ENCODE results near the gene CCSER1. TPM values are rescaled to one million over a fixed set of nuclear protein-coding genes. Genes with fewer than 3 reads are reported as not detected.
"Not testable (repeated sequence)": the region's sequence is repeated elsewhere in the genome, so short reads cannot be mapped to it uniquely, and the experiment has no call there.

The CCSER1 gene
- total RNA-seq, 2 donors from 2014 or later = 11.8 to 12.5 TPM

DNA sequence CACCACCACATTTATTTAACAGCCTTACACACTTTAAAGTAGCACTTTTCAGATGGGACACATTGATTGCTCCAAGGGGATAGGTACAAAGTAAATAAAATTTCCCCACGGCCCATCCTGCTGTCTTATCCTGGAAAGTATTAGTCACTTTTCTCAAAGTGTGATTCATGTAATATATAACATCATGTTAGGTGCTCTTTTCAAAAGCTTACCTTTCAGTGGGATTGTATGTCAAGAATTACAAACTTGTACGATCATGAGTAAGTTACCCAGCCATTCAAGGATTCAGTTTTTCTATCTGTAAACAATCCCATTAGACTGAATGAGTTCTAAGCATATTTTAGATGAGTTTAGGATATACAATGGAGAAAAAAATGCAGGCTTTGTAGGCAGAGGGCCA, 1300.0 kb downstream of the CCSER1 start:
- Histone ChIP-seq H3K27me3 (no peaks in the 10 kb centered on the region), H3K4me1 (no peaks in the 10 kb centered on the region), H3K4me3 (no peak overlapping the region), H3K27ac (no peak overlapping the region), H3K9me3 (no peaks in the 10 kb centered on the region), H3K36me3 (no peaks in the 10 kb centered on the region)
- TF ChIP-seq, protein P1, sequence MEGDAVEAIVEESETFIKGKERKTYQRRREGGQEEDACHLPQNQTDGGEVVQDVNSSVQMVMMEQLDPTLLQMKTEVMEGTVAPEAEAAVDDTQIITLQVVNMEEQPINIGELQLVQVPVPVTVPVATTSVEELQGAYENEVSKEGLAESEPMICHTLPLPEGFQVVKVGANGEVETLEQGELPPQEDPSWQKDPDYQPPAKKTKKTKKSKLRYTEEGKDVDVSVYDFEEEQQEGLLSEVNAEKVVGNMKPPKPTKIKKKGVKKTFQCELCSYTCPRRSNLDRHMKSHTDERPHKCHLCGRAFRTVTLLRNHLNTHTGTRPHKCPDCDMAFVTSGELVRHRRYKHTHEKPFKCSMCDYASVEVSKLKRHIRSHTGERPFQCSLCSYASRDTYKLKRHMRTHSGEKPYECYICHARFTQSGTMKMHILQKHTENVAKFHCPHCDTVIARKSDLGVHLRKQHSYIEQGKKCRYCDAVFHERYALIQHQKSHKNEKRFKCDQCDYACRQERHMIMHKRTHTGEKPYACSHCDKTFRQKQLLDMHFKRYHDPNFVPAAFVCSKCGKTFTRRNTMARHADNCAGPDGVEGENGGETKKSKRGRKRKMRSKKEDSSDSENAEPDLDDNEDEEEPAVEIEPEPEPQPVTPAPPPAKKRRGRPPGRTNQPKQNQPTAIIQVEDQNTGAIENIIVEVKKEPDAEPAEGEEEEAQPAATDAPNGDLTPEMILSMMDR (IDR thresholded peaks at IDR 0.05) = no peak
- no peak for DNase-seq (ENCODE audit: low spot score)

DNA sequence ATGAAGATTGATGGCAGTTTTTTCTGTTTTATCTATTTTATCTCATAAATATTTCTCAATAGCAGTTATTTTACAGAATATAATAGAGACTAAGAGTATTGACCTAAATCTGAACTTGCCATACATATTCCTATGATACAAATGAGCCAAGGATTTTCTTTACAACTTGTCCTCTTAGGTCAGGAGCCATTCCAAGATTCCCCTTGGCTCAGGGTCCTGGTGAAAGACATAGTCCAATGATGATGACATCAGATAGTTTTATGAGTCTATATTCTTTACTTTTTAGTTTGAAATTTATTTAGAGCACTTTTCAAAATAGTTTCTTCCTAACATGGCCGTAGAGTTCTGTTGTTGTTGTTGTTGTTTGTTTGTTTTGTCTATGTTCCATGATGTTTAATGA, 1307.4 kb downstream of the CCSER1 start:
- Histone ChIP-seq H3K36me3 (no peaks in the 10 kb centered on the region), H3K27ac (no peak overlapping the region), H3K4me3 (no peak overlapping the region), H3K4me1 (no peaks in the 10 kb centered on the region), H3K9me3 (no peaks in the 10 kb centered on the region), H3K27me3 (no peaks in the 10 kb centered on the region)
- DNase-seq (ENCODE audit: low spot score) = no peak
- TF ChIP-seq, protein P1 (IDR thresholded peaks at IDR 0.05) = no peak

DNA sequence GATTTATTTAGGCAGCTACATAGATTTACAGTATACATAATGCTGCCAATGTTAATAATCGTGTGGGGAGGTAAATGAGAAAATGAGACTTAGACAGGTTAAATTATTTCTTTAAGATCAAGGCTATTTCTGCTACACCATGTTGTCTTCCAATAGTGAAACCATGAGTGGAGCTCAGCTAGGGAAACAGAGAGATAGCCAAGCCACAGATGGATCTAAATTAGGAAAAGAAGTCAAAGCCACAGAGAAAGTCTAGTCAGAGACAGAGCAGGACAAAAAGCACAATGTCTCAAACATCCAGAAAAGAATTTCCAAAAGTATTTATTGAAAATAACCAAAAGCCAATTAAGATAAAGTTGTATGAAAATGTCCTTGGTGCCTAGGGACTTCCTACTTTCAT, 1309.4 kb downstream of the CCSER1 start:
- H3K4me1 ChIP-seq = no peaks in the 10 kb centered on the region
- DNase-seq (ENCODE audit: low spot score) = no peak
- H3K36me3 ChIP-seq = no peaks in the 10 kb centered on the region
- H3K4me3 ChIP-seq = no peak overlapping the region
- no peaks in the 10 kb centered on the region for H3K9me3 ChIP-seq
- no peaks in the 10 kb centered on the region for H3K27me3 ChIP-seq
- TF ChIP-seq, protein P1 (IDR thresholded peaks at IDR 0.05) = no peak
- H3K27ac ChIP-seq = no peak overlapping the region

DNA sequence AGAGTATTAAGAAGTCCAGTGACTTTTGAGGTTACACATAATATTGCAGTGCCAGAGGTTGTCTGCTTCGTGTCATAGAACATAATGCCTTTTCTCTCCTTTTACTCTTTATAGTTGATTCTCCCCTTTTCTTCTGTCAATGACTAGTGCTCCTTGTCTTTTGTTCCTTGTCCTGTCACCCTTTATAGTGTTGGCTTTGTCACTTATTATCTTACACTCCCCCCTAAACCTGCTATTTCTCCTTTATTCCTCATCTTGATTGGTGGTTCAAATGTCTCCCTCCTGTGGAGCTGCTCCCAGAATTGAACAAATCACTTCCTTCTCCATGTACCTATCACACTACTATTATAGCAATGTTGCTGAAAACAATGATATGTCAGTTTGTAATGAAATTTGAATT, 1320.0 kb downstream of the CCSER1 start:
- Histone ChIP-seq H3K4me1 (no peaks in the 10 kb centered on the region), H3K4me3 (no peak overlapping the region), H3K27me3 (no peaks in the 10 kb centered on the region), H3K27ac (no peak overlapping the region), H3K36me3 (no peaks in the 10 kb centered on the region), H3K9me3 (no peaks in the 10 kb centered on the region)
- DNase-seq (ENCODE audit: low spot score) = no peak
- TF ChIP-seq, protein P1 (IDR thresholded peaks at IDR 0.05) = no peak

DNA sequence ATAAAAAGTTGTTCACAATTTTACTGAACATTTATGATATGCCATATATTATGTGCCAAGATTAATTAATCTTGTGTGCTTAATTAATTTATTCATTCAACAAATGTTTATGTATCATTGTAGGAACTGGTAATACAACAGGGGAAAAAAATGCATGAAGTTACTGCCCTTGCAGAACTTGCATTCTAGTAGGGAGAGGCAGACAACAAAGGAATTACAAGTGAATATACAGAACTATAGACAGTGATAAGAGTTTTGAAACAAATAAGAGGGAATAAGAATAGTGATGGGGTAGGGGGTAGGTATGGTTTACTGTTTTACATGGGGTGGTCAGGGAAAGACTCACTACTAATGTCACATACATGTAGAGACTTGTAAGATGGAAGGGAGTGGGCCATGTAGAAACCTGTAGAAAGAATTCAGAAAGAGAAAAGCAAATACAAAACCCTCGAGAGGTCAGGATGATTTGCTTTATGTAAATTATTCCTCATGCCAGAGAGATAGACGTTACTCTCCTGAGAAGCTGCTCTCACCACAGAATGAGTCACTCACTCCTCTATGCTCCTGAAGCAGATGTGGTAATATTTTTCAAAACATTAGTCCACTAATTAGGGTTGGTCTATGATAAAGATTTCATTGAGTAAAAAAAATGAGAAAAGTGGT, 1321.6 kb downstream of the CCSER1 start:
- DNase-seq (ENCODE audit: low spot score) = no peak
- Histone ChIP-seq H3K4me3 (no peak overlapping the region), H3K4me1 (no peaks in the 10 kb centered on the region), H3K36me3 (no peaks in the 10 kb centered on the region), H3K27ac (no peak overlapping the region), H3K9me3 (no peaks in the 10 kb centered on the region), H3K27me3 (no peaks in the 10 kb centered on the region)
- TF ChIP-seq, protein P1 (IDR thresholded peaks at IDR 0.05) = no peak

DNA sequence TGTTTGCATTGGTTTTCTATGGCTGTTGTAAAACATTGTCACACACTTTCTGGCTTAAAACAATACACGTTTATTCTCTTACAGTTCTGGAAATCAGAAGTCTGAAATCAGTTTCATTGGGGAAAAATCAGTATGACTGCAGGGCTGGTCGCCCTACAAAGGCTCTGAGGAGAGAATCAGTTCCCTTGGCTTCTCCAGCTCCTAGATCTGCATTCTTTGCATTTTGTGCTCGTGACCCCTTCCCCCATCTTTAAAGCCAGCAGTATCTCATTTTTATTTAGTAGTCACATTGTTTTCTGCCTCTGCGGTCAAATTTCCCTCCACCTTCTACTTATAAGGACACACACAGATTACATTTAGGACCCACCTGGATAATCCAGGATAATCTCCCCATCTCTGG, 1326.9 kb downstream of the CCSER1 start:
- Histone ChIP-seq H3K27me3 (no peaks in the 10 kb centered on the region), H3K9me3 (no peaks in the 10 kb centered on the region), H3K4me1 (no peaks in the 10 kb centered on the region), H3K36me3 (no peaks in the 10 kb centered on the region), H3K4me3 (no peak overlapping the region), H3K27ac (no peak overlapping the region)
- TF ChIP-seq, protein P1 (IDR thresholded peaks at IDR 0.05) = no peak
- DNase-seq (ENCODE audit: low spot score) = no peak

DNA sequence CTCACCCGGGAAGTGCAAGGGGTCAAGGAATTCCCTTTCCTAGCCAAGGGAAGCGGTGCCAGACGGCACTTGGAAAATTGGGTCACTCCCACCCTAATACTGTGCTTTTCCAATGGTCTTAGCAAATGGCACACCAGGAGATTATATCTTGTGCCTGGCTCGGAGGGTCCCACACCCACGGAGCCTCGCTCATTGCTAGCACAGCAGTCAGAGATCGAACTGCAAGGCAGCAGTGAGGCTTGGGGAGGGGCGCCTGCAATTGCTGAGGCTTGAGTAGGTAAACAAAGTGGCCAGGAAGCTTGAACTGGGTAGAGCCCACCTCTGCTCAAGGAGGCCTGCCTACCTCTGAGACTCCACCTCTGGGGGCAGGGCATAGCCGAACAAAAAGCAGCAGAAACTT, 1335.4 kb downstream of the CCSER1 start:
- H3K4me1 ChIP-seq; H3K9me3 ChIP-seq; H3K4me3 ChIP-seq; H3K27me3 ChIP-seq; DNase-seq (ENCODE audit: low spot score); H3K27ac ChIP-seq; H3K36me3 ChIP-seq: not testable (repeated sequence)
